GM18868 (cell line): ENCODE results near the gene SORBS2.
A peak's percentile ranks its signal among the peaks of the same experiment; 100 is the strongest.

Experiments
- ATAC-seq: cut with Tn5 transposase; IDR thresholded peaks from one replicate; pipeline ENCODE4 v1.9.1; 2021; ENCODE audit warnings: mild to moderate bottlenecking, moderate library complexity; ENCODE audit not compliant: unreplicated experiment

The SORBS2 gene

DNA sequence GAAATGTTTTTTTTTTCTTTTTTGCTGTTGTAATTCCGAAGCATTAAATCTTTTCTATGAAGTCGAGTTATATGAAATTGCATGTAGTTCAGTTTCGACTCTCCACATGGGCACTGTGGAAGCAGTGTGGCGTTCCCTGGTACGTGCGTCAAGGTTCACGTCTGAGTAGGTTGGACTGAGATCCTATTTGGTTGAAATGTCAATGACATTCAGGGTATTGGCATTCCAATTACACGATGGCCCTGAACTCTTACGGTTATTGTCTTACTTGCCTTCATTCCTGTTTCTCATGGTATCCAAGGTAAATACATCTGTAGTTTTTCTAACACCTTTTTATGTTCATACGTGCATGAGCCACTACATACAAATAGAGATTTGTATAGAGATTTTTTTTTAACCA is 128.8 kb downstream of the SORBS2 start:
- ATAC-seq = no peak

DNA sequence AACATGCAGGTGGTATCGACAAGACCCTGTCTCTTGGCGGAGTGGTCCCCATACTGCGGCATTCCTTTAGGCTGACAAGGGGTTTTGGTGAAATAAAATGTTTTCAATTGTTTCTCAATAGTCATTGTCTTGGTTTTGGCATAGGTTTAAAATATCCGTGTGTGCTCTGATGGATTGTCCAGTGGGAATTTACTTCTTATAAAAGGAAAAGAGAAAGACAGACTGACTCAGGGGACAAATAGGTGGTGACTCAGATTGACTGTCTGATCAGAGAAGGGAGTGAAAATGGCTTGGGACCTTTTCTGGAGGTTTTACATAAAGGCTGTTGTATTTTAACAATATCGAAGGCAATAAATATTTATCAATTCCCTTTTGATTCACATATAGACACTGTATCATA is 129.8 kb downstream of the SORBS2 start:
- no peak for ATAC-seq

DNA sequence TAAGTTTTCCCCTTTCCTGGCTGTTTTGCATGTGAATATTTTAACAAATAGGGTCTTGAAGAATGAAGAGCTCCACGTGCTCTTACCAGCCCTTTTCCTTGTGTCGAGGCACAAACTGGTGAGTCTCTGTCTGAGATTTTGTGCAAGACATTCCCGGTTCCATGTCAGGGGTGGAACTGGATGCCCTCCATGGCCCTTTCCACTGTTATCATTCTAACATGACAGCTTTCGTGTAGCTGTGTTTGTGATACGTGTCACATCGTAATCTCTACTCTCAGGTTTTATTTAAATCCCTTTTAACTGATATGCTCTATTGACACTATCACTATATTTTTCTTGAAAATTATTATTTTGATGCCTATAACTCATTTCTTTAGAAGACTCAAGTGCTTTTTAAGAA is 130.4 kb downstream of the SORBS2 start:
- ATAC-seq = no peak

DNA sequence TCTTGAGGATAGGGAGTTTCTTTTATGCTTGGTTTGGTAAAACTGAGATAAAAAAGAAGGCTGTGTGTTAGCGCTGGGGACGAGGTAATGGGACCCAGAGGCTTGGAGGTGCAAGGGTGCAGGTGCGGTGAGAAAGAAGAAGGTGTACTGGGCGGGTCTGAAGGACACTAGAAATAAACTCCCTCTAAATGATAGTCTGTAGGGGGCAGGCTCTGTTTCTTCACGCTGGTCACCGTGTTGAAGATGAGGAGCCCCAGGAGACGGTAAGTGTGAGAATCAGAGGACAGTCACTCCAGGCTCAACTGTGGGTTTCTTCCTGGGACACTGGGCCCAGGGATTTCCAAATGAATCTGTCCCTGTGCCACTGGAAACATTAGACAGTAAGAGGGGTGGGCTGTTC is 131.4 kb downstream of the SORBS2 start:
- ATAC-seq = no peak

DNA sequence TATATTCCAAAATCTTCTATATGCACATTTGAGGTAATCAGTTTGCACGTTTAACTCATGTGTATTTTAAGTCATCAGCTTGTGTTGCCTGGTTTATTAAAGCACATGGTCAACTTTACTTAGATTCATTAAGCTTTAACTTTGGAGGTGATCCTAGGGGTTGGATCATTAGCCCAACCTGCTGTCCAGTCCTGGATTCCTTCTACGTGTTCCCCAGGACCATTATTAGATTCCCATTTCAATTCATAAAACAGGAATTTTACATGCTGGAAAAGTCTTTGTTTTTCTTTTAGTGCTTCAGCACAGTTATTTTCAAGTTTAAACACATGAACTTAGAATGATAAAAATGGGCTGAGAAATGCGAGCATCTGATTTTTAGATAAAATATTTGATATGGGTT is 132.5 kb downstream of the SORBS2 start:
- no peak for ATAC-seq

DNA sequence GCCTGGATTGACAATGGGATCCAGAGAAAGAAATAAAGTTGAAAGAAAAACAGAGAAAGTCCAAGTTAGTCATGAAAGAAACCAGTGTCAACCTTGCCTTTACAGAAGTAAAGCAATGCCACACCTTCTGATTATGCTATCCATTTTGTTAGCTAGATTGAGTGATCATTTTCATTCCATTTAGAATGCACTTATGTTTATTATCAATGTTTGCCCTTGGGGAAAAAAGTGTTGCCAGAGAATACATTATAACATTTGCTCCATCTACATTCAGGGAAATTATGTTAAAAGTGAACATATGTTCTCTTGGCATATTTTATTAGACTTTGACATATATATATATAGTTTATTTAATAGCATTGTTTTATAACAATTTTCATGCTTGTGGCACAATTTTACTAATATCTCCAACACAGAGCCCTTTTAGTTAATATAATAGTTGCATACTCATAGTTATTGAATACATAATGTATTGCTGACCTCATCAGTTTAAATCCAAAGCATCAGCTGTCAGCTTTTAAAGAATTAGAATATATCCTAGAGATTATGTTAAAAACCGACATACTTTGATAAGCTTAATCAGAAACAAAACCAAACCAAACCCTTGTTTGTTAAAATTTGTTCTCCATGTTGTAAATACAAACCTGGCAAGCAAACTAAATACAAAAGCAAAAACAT is 134.2 kb downstream of the SORBS2 start:
- ATAC-seq = no peak

DNA sequence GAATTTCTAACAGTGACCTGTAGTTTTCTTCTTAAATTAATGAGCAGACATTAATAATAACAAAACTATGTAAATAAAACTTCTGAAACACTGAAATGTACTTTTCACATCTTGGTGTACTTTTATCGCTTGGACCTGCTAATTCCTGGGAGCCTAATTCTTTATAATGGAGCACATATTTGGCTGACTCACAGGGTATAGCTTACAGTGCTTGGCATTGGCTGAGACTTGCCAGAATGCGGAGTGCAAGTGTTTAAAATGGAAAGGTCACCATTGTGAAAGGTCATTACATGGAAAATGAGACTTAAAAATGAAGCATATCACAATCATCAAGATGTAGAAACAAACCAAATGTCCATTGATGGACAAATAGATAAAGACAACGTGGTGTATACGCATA is 139.4 kb downstream of the SORBS2 start:
- no peak for ATAC-seq

DNA sequence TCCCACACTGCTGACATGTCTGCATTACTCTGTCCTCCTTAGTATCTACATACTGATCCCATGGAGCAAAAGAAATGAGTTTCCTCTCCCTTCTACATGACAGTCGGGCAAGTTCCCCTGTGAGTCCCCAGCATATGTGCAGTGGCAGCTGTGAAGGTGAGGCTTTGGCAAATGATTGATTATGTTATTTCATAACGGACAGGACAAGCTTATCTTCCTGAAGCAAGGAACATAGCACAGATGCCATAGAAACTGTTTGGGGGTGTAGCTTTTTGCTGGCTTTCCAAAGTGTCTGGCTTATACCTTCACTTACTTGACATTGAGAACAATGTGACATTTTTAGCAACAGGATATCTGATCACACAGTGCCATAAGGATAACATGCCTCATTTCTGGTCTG is 139.8 kb downstream of the SORBS2 start:
- ATAC-seq = no peak

DNA sequence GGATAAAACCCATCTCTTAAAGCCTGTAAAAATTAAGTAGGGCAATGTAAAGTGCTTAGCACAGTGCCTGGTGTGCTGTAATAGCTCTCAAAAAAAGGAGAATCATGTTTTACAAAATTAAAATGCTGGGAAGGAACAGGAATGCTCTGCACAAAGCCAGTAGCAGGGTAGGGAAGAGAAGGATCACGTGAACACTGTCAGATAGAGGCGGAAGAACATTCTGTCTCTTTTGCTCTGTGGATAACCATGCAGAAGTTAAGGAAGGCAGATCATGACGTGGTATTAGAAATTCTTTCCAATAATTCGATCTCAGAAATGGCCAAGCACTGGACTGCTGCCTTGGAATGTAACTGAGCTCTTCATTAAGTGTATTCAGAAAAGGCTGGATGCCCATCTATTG is 140.5 kb downstream of the SORBS2 start:
- ATAC-seq = no peak

DNA sequence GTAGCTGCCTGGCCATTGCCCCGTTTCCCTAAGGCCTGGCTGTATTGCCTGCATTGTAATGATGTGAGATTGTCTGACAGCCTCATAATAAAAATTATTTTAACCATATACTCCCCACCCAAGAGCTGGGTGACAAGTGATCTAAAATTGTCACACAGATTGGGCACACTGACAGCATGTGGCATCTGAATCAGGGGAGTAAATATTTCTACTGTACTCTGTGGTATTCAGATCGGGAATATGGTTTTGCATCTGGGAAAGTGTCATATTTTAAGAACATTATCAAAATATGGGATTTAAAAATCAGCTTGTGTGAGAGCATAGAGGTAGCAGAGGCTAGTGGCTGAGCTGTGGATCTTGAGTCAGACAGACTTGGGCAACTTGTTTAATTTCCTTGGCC is 140.9 kb downstream of the SORBS2 start:
- no peak for ATAC-seq

DNA sequence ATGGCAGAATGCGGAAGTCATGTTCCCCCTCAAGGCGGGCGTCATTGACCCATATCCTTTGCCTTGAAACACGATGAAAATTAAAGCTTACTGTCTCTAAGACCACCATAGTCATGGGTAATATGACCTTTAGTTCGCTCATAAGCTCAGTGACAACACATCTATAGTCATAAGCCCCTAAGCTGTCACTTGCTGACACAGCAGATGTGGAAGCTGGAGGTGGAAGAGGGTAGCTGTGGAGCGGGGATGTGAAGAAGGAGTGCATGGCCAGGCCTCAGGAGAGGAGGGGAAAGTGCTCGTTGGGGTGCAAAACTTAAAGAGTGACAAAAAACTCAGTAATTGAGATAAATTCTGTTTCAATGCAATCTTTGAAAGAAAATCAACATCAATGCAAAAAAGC is 142.7 kb downstream of the SORBS2 start:
- ATAC-seq = no peak

DNA sequence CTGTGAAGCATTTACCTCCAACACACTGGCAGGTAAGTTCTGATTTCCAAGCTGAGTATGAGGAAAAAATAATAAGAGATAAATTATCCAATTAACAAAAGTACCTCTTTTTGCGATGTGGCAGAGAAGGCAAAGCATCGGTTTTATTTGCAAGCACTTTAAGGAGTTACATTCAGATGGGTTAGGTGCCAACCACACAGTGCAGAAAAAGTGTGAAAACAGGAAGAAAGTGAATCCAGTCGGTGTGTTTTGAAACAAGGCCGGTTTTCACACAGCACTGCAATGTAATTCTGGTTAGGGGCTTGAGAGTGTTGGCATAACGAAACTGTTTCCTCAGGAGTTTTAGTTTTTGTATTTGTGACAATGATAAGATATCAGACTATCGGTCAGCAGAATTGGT is 145.8 kb downstream of the SORBS2 start:
- no peak for ATAC-seq

DNA sequence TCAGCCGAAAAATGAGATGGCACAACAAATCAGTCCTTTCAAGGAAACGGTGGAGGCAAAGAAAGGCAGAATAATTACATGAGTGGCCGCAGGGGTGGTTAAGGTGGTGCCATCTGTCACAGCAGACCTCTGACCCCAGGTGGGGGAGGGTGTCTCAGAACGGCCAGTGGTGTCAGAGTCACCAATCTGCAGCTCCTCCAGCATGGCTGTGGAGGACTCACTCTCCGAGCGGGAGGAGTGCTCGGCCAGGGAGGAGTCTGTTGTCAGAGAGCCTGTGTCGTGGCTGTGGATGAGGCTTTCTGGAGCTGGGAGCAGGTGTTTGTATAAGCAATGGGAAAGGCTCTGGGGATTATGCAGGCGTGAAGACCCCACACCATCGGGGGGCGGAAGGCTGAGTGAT is 146.3 kb downstream of the SORBS2 start:
- no peak for ATAC-seq

DNA sequence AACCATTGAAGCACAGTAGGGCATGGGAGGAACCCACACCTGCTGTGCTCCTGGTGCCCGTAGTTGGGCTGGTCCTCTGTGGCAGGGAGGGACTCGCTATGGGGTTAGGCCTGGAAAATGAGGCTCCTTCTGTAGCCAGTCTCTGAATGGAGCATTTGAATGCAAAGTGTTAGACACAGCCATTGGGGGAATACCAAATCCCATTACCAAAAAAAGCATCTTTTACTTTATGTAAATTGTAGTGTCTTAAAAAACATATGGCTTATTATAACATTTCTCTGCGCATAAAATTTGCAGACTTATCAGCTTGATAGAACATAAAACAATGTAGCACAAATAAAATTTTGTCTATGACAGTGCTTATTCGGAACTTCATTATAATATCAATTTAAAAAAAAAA is 147.5 kb downstream of the SORBS2 start:
- ATAC-seq = no peak

DNA sequence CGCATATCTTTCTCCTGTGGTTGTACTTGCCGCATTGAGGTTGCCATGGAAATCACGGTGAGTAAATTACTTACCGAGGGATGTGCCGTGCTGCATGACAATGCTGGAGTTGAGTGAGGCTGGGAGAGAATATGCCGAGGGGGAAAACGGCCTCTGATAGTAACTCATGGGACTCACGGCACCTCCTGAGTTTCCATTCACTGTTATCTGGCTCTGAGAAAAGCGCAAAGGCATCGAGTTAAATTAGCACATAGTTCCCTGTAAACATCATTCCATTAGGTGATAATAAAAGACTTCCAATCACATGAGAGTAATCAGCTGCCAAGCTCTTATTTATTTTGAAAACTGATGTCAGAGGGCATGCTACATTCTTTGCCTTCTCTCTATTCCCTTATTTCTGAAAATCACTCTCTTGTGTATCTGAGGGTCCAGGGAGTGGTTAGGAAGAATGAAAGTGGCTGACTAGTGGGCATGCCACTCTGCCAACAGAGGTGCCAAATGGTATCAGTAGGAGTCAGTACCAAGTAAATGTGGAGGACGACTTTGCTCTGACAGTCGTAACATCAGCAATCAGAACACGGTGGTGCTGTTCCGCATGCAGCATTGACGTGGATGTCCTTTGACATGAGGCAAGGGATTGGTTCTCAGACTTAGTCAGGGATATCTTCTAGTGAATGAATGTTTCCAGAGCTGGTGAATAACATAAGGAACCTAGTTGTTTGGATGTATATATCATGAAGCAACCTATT is 149.8 kb downstream of the SORBS2 start:
- ATAC-seq = no peak

DNA sequence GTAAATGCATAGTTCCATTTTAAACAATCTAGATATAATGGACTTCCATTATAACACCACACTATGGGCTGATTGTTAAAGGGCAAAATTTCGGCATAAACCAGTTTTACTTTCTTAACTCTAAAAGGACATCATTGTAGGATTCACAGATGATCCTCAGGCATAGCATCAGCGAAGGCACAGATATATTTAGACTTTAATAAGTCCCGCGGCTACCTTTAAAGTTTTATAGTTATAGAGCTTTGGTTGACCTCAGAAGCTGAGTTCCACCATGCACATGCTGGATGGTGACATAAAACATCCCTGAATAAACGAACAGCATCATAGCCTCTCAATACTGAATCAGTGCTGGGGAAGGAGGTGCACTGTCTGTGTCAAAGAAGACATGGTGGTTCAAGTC is 151.7 kb downstream of the SORBS2 start:
- ATAC-seq = no peak

DNA sequence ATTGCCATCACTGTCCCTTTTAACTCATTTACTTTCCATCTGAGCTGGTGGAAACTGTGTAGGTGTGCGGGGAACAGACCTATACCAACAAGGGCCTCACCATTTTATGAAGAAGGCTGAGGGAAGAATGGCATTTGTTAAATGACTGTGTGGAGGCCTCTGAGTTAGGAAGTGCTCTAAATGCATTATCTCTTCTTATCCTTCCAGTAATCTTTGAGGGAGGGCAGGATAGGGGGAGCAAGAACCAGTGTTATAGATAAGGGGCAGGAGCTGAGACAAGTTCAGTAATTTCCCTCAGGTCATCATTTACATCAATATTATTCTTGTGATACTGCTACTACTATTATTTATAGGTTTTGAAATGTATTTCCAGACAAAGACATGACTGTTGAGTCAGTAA is 154.3 kb downstream of the SORBS2 start:
- no peak for ATAC-seq

DNA sequence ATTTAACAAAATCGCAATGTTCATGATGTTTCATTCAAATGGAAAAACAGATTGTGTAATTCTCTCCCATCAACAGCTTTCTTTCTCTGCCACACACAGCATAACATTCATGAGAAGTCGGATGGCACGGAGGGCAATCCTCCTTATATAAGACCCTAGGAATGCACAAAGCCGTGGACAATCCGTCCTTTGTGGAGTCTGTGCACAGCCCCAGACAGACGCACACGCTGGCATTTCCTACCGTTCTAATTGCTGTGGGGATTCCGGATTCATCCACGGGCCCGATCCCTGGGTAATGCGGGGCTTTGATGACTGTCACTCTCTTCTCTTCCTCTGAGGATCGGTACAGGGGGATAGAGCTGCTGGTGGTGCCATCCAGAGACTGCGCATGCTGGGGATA is 154.8 kb downstream of the SORBS2 start:
- no peak for ATAC-seq

DNA sequence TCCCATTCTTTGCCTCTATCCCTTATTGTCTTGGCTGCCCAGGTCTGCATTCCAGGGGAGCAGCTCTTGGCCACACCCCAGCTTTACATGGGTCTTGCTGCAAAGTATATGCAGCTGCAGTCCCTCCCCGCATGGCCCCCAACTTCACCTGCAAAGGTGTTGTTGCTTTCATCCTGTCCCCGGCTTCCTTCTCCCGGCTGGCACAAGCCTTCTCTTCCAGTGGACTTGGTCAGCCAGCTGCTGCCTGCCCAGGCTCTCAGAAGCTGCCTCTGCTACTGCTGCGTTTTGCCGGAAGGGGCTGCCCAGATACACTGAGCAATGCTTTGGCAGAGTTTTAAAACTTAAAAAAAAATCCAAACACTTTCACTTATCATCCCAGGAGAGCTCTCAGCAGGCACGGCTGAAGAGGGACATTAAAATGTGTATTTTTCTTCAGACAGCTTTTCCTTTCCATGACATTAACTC is 155.5 kb downstream of the SORBS2 start:
- ATAC-seq = no peak

DNA sequence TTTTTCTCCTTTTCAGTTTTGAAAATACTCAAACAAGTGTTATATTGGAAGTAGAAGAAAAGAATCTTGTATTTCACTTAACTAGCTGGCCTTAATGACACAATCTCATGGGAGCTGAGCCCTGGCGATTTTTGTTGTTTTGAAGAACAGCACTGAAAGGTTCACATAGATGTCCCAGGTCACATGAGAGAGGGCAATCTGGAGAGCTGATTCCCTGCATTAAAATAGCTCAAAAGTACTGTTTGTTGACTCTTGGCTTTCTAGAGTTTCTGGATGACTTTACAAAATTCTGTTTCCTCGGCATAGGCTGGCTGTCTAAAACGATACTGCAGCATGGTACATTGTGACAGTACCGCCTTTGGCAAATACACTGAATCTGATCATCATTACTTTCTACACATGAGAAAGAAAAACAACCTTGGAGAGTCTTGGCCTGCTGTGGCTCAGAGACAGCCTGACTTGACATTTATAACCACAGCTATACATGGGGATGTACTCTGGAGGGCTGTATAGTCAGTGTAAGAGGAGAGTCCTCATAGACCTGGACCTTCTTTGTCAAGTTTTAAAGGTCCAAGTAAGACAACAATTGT is 156.9 kb downstream of the SORBS2 start:
- ATAC-seq = peak; percentile 67

DNA sequence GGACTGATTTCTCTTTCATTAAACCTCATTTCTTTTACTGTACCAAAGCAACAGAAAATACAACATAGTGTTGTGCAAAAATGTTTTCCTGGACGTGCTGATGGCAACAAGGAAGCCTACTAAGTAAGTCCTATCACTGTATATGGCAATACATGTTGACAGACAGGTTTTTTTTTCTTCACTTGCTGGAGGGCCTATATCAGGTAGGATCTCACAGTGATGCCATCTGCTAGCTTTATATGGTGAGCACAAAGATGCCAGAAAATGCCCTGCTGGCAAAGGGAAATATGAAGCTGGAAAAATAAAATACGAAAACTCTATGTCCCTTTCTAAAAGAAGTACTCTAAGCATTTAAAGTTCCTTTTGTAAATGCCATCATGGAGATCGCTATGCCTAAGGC is 157.7 kb downstream of the SORBS2 start:
- ATAC-seq = no peak

DNA sequence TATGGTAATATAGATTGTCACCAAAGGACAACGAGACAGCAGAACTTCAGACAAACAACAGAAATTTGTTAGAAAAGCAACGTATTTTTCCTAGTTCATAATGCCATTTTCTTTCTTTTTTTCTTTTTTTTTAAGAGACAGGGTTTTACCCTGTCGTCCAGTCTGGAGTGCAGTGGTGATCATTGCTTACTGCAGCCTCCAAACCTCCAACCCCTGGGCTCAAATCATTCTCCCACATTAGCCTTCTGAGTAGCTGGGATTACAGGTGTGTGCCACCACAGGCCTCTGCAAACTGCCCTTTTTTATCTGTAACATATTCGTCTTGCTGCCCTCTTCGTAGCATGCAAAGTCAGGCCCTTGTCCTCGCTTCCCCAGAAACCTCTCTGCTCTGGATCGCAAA is 160.1 kb downstream of the SORBS2 start:
- no peak for ATAC-seq
